ENCODE measurements around the gene ULK1. TPM values are rescaled to one million over a fixed set of nuclear protein-coding genes. Genes with fewer than 3 reads are reported as not detected.
"Not testable (repeated sequence)": the region's sequence is repeated elsewhere in the genome, so short reads cannot be mapped to it uniquely, and the experiment has no call there.

Gene ULK1
- total RNA-seq, 1 donor: 9.1 TPM

- no peak overlapping the region for H3K4me3 ChIP-seq (ENCODE audit: low read depth, low read length)
- TF ChIP-seq CTCF (IDR thresholded peaks at IDR 0.05; ENCODE audit: insufficient read depth, low read length): no peak
- no peak for DNase-seq (ENCODE audit: low read depth)
Observed at GRCh38 chr12:131867471-131867870, 27.0 kb upstream of the ULK1 start.

- no peak for DNase-seq (ENCODE audit: low read depth)
Observed at GRCh38 chr12:131867891-131868675, 26.3 kb upstream of the ULK1 start.

GRCh38 chr12:131869871-131870418 is 24.5 kb upstream of the ULK1 start:
- TF ChIP-seq CTCF (IDR thresholded peaks at IDR 0.05; ENCODE audit: insufficient read depth, low read length): no peak
- no peak overlapping the region for H3K4me3 ChIP-seq (ENCODE audit: low read depth, low read length)
- DNase-seq (ENCODE audit: low read depth): peak; percentile 30

More at GRCh38 chr12:131867891-131868675, 26.3 kb upstream of the ULK1 start:
- H3K4me3 ChIP-seq (ENCODE audit: low read depth, low read length): no peak overlapping the region
- no peak for TF ChIP-seq CTCF (IDR thresholded peaks at IDR 0.05; ENCODE audit: insufficient read depth, low read length)

GRCh38 chr12:131871677-131872076 is 22.7 kb upstream of the ULK1 start:
- TF ChIP-seq CTCF (IDR thresholded peaks at IDR 0.05; ENCODE audit: insufficient read depth, low read length): no peak
- H3K4me3 ChIP-seq (ENCODE audit: low read depth, low read length): no peak overlapping the region
- no peak for DNase-seq (ENCODE audit: low read depth)

- TF ChIP-seq CTCF (IDR thresholded peaks at IDR 0.05; ENCODE audit: insufficient read depth, low read length): no peak
- H3K4me3 ChIP-seq (ENCODE audit: low read depth, low read length): no peak overlapping the region
- peak; percentile 45 for DNase-seq (ENCODE audit: low read depth)
Observed at GRCh38 chr12:131872154-131873051, 22.0 kb upstream of the ULK1 start.

- TF ChIP-seq CTCF (IDR thresholded peaks at IDR 0.05; ENCODE audit: insufficient read depth, low read length): no peak
- DNase-seq (ENCODE audit: low read depth): no peak
- H3K4me3 ChIP-seq (ENCODE audit: low read depth, low read length): no peak overlapping the region
Observed at GRCh38 chr12:131873293-131873692, 21.1 kb upstream of the ULK1 start.

- not testable (repeated sequence) for DNase-seq (ENCODE audit: low read depth); H3K4me3 ChIP-seq (ENCODE audit: low read depth, low read length)
Observed at GRCh38 chr12:131874972-131875371, 19.4 kb upstream of the ULK1 start.

- not testable (repeated sequence) for H3K4me3 ChIP-seq (ENCODE audit: low read depth, low read length); DNase-seq (ENCODE audit: low read depth)
Observed at GRCh38 chr12:131877216-131877615, 17.2 kb upstream of the ULK1 start.

GRCh38 chr12:131878436-131878835 is 16.0 kb upstream of the ULK1 start:
- DNase-seq (ENCODE audit: low read depth); H3K4me3 ChIP-seq (ENCODE audit: low read depth, low read length): not testable (repeated sequence)

All from fibroblast of the aortic adventitia (primary cell).